Mesendoderm (in vitro differentiated cells): ENCODE measurements around the gene SLC39A10.

ENCODE experiments used
- DNase-seq: peaks from one replicate; pipeline ENCODE4 v3.0.0; 2013
- H2AK5ac ChIP-seq: 2 replicates; pipeline ENCODE4 v1.6.1; 2013; ENCODE audit warnings: low read length, inconsistent platforms
- H2BK120ac ChIP-seq: 2 replicates; pipeline ENCODE4 v1.6.1; 2013; ENCODE audit warnings: low read depth, mild to moderate bottlenecking, low read length, moderate library complexity, mixed read lengths
- H2BK15ac ChIP-seq: replicated peaks from 2 replicates; pipeline ENCODE4 v1.6.1; 2013; ENCODE audit warnings: low read depth, mild to moderate bottlenecking, moderate library complexity
- H2BK5ac ChIP-seq: 2 replicates; pipeline ENCODE4 v1.6.1; 2013; ENCODE audit warnings: low read length, inconsistent platforms
- H3K18ac ChIP-seq: 2 replicates; pipeline ENCODE4 v1.6.1; 2013; ENCODE audit warnings: mild to moderate bottlenecking, low read length, mixed read lengths
- H3K23ac ChIP-seq: one replicate; pipeline ENCODE4 v1.6.1; 2013; ENCODE audit warnings: low read length
- H3K27ac ChIP-seq: 2 replicates; pipeline ENCODE4 v1.5.1; 2013; ENCODE audit warnings: low read depth, mild to moderate bottlenecking, inconsistent platforms, low read length, moderate library complexity
- H3K27me3 ChIP-seq: 2 replicates; pipeline ENCODE4 v1.6.1; 2013; ENCODE audit warnings: low read length, control low read depth, mild to moderate bottlenecking, inconsistent platforms; ENCODE audit not compliant: insufficient read depth, poor library complexity
- H3K36me3 ChIP-seq: 2 replicates; pipeline ENCODE4 v1.6.1; 2013; ENCODE audit warnings: low read length, inconsistent platforms; ENCODE audit not compliant: control insufficient read depth, insufficient read depth
- H3K4ac ChIP-seq: one replicate; pipeline ENCODE4 v1.6.1; 2013; ENCODE audit warnings: low read depth, mild to moderate bottlenecking, low read length, moderate library complexity
- H3K4me1 ChIP-seq: 2 replicates; pipeline ENCODE4 v1.6.1; 2013; ENCODE audit warnings: low read depth, low read length, inconsistent platforms; ENCODE audit not compliant: control insufficient read depth
- H3K4me2 ChIP-seq: 2 replicates; pipeline ENCODE4 v1.6.1; 2013; ENCODE audit warnings: low read length
- H3K4me3 ChIP-seq: 2 replicates; pipeline ENCODE4 v1.5.1; 2013; ENCODE audit warnings: mild to moderate bottlenecking, low read length
- H3K56ac ChIP-seq: one replicate; pipeline ENCODE4 v1.6.1; 2013; ENCODE audit warnings: low read length
- H3K79me1 ChIP-seq: 2 replicates; pipeline ENCODE4 v1.6.1; 2013; ENCODE audit warnings: low read length, inconsistent platforms
- H3K79me2 ChIP-seq: 2 replicates; pipeline ENCODE4 v1.6.1; 2013; ENCODE audit warnings: mild to moderate bottlenecking, low read length; ENCODE audit not compliant: control insufficient read depth, insufficient read depth
- H3K9ac ChIP-seq: 2 replicates; pipeline ENCODE4 v1.6.1; 2013; ENCODE audit warnings: low read length, inconsistent platforms
- H4K5ac ChIP-seq: one replicate; pipeline ENCODE4 v1.6.1; 2013; ENCODE audit warnings: low read length
- H4K8ac ChIP-seq: one replicate; pipeline ENCODE4 v1.6.1; 2013; ENCODE audit warnings: low read depth, mild to moderate bottlenecking, control low read depth, low read length, moderate library complexity
- WGBS: extraction: QIAGEN DNeasy Blood & Tissue Kit; methylation state at CpG from one replicate; pipeline ENCODE4 v1.1.7; 2013; ENCODE audit warnings: low lambda C conversion rate, missing lambda C conversion rate; ENCODE audit not compliant: insufficient coverage; ENCODE audit errors: extremely low coverage; 5-methylcytosine and 5-hydroxymethylcytosine counted together

Gene SLC39A10

DNA sequence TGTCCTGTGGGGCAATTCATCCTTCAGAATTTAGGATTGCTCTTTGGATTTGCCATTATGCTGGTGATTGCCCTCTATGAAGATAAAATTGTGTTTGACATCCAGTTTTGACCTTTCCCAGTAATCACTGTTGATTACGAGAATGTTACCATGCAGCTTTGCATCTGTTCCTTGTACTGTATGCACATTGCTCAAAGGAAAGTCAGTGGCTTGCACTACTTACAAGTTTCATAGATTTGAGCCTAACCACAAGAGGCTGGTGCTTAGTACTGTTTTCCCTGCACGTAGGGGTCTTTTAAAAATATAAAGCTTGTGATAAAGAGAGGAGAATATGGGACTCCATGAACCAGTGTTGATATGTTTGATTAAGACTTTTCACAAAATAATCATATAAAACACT is 77.9 kb downstream of the SLC39A10 start:
- Histone ChIP-seq H2BK5ac (no peak overlapping the region), H2AK5ac (no peak overlapping the region), H3K18ac (no peak overlapping the region), H3K4me2 (no peak overlapping the region), H4K8ac (no peak overlapping the region), H3K56ac (no peak overlapping the region), H2BK15ac (no peak overlapping the region), H3K4ac (no peak overlapping the region), H3K4me1 (no peaks in the 10 kb centered on the region), H3K27ac (no peak overlapping the region), H3K36me3 (no peaks in the 10 kb centered on the region), H3K79me2 (no peaks in the 10 kb centered on the region), H3K27me3 (no peaks in the 10 kb centered on the region), H4K5ac (no peak overlapping the region), H3K79me1 (no peaks in the 10 kb centered on the region), H3K4me3 (no peak overlapping the region), H3K9ac (no peak overlapping the region), H2BK120ac (no peak overlapping the region), H3K23ac (no peak overlapping the region)
- no CpG with 5 or more reads among the region's 2 CpGs for WGBS
- DNase-seq: no peak

DNA sequence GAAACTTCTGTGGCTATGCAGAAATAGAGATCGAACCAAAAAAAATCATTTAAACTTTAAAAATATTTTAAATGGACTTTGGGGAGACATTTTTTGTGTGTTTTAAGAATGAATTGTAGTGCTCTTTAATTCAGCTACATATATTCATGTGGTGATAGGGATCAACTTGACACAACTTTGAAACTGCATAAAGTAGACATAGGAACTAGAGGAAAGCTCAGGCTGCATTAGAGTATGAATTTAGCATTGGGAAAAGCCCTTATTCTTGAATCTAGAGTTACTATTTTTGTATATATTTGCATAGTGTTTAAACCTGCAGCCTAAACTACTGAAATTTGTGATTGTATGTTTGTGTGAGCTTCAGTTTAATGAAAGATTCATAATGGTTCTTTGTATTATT is 78.3 kb downstream of the SLC39A10 start:
- WGBS: no CpG with 5 or more reads among the region's 1 CpG
- Histone ChIP-seq H3K18ac (no peak overlapping the region), H3K4me2 (no peak overlapping the region), H2BK15ac (no peak overlapping the region), H2BK5ac (no peak overlapping the region), H3K9ac (no peak overlapping the region), H3K79me1 (no peaks in the 10 kb centered on the region), H4K8ac (no peak overlapping the region), H3K79me2 (no peaks in the 10 kb centered on the region), H3K27ac (no peak overlapping the region), H2BK120ac (no peak overlapping the region), H3K23ac (no peak overlapping the region), H3K4ac (no peak overlapping the region), H3K36me3 (no peaks in the 10 kb centered on the region), H3K56ac (no peak overlapping the region), H4K5ac (no peak overlapping the region), H2AK5ac (no peak overlapping the region), H3K4me3 (no peak overlapping the region), H3K27me3 (no peaks in the 10 kb centered on the region), H3K4me1 (no peaks in the 10 kb centered on the region)
- DNase-seq: no peak

DNA sequence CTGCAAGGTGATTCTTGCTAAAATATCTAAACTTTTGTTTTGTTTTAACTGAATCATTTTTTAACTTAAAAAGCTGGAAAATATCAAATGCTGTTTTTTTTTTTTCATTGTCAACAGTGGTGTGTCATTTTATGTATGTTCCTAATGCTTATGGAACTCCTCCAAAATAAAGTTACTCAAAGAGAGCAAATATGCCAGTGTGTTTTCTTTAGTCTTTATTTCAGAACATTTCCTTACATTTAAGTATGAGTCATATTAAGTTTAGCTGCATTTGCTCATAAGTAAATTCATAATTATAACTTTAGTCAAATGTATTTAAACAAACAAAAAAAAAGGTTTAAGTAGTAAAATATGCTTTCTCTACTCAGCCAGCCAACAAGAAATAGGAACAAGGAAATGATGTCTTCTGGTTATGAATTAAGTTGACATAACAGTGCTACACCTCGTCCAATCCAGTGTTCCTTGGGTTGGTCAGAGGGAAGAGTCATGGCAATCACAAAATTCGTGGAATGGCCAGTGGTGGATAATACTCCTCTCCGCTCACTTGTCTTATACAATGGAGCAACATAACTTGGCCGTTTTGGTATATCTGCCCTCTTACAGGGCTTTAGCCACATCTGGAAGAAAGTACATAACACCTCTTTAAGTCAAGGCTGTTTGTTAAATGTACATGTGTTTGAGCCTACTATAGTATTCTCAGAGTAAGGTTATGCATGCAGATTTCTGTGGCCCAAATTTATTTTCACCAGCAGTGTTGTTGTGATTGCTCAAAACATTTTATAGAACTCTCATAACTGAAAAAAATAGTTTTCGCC is 80.7 kb downstream of the SLC39A10 start:
- Histone ChIP-seq H3K79me1 (no peaks in the 10 kb centered on the region), H3K4me1 (no peaks in the 10 kb centered on the region), H3K56ac (no peak overlapping the region), H3K27me3 (no peaks in the 10 kb centered on the region), H3K9ac (no peak overlapping the region), H3K4ac (no peak overlapping the region), H3K27ac (no peak overlapping the region), H2BK15ac (no peak overlapping the region), H3K18ac (no peak overlapping the region), H2BK120ac (no peak overlapping the region), H3K4me3 (no peak overlapping the region), H3K79me2 (no peaks in the 10 kb centered on the region), H4K8ac (no peak overlapping the region), H3K23ac (no peak overlapping the region), H2BK5ac (no peak overlapping the region), H3K36me3 (no peaks in the 10 kb centered on the region), H4K5ac (no peak overlapping the region), H2AK5ac (no peak overlapping the region), H3K4me2 (no peak overlapping the region)
- DNase-seq: no peak
- no CpG with 5 or more reads among the region's 5 CpGs for WGBS

DNA sequence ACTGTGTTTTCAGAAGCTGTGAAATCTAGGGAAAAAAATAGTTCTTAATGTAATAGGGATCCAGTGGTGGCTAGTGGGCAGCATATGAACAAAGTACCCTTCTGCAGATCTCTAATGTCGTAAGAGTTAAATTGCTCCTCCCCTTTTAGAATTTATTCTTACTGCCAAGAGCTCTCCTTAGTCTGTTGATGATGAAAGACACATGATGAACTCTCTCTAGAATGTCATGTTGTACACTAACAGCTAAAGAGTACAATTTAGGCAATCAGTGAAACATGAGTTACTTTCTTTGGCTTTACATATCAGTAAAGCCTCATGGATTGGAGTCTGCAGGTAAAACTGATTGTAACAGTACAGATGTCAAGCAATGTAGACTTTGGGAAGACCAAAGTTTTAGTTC is 84.2 kb downstream of the SLC39A10 start:
- no peak overlapping the region for H3K27ac ChIP-seq
- no CpG with 5 or more reads among the region's 1 CpG for WGBS
- no peaks in the 10 kb centered on the region for H3K79me2 ChIP-seq
- H3K36me3 ChIP-seq: no peaks in the 10 kb centered on the region
- no peak overlapping the region for H3K4me3 ChIP-seq
- H2AK5ac ChIP-seq: no peak overlapping the region
- no peaks in the 10 kb centered on the region for H3K79me1 ChIP-seq
- no peak overlapping the region for H3K23ac ChIP-seq
- H4K5ac ChIP-seq: no peak overlapping the region
- H3K4me1 ChIP-seq: no peaks in the 10 kb centered on the region
- no peak overlapping the region for H2BK15ac ChIP-seq
- no peak overlapping the region for H3K9ac ChIP-seq
- H4K8ac ChIP-seq: no peak overlapping the region
- DNase-seq: no peak
- H3K56ac ChIP-seq: no peak overlapping the region
- no peak overlapping the region for H3K18ac ChIP-seq
- no peak overlapping the region for H2BK120ac ChIP-seq
- no peak overlapping the region for H3K4ac ChIP-seq
- no peaks in the 10 kb centered on the region for H3K27me3 ChIP-seq
- H2BK5ac ChIP-seq: no peak overlapping the region
- no peak overlapping the region for H3K4me2 ChIP-seq

DNA sequence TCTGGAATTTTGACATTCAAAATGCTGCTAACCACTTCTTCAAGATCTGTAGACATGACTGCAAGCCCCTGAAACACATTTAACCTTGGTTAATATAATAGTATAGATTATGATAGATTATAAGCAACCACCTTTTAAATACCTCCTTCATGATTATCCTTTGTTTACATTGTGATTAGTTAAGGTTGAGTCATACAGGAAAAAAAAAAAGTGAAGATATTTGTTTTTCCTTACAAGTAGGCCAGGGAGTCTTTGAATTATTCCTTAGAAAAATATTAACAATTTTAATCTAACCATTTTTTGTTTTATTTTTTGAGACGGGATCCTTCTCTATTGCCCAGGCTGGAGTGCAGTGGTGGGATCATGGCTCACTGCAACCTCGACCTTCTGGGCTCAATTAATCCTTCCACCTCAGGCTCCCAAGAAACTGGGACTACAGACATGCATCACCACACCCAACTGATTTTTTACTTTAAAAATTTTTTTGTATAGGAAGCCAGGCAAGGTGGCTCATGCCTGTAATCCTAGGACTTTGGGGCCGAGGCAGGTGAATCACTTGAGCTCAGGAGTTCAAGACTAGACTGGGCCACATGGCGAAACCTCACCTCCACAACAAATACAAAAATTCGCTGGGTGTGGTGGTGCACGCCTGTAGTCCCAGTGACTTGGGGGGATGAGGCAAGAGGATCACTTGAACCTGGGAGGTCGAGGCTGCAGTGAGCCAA is 99.4 kb downstream of the SLC39A10 start:
- WGBS: no CpG with 5 or more reads among the region's 7 CpGs
- no peak for DNase-seq
- no peaks in the 10 kb centered on the region for H3K4me1 ChIP-seq

More for the DNA sequence above, 99.4 kb downstream of the SLC39A10 start:
- no peak overlapping the region for H3K9ac ChIP-seq
- H3K4me3 ChIP-seq: no peak overlapping the region
- no peaks in the 10 kb centered on the region for H3K36me3 ChIP-seq
- H2BK120ac ChIP-seq: no peak overlapping the region
- H3K79me2 ChIP-seq: no peaks in the 10 kb centered on the region
- H3K18ac ChIP-seq: no peak overlapping the region
- H2AK5ac ChIP-seq: no peak overlapping the region
- H2BK5ac ChIP-seq: no peak overlapping the region
- no peak overlapping the region for H3K4me2 ChIP-seq
- H3K27me3 ChIP-seq: no peaks in the 10 kb centered on the region
- no peak overlapping the region for H3K27ac ChIP-seq
- no peak overlapping the region for H3K23ac ChIP-seq
- no peak overlapping the region for H2BK15ac ChIP-seq
- no peak overlapping the region for H4K5ac ChIP-seq
- no peak overlapping the region for H3K56ac ChIP-seq
- no peak overlapping the region for H4K8ac ChIP-seq
- H3K4ac ChIP-seq: no peak overlapping the region
- H3K79me1 ChIP-seq: no peaks in the 10 kb centered on the region
